Measurements from ENCODE around the gene EDIL3.

EDIL3 gene, protein sequence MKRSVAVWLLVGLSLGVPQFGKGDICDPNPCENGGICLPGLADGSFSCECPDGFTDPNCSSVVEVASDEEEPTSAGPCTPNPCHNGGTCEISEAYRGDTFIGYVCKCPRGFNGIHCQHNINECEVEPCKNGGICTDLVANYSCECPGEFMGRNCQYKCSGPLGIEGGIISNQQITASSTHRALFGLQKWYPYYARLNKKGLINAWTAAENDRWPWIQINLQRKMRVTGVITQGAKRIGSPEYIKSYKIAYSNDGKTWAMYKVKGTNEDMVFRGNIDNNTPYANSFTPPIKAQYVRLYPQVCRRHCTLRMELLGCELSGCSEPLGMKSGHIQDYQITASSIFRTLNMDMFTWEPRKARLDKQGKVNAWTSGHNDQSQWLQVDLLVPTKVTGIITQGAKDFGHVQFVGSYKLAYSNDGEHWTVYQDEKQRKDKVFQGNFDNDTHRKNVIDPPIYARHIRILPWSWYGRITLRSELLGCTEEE

DNA sequence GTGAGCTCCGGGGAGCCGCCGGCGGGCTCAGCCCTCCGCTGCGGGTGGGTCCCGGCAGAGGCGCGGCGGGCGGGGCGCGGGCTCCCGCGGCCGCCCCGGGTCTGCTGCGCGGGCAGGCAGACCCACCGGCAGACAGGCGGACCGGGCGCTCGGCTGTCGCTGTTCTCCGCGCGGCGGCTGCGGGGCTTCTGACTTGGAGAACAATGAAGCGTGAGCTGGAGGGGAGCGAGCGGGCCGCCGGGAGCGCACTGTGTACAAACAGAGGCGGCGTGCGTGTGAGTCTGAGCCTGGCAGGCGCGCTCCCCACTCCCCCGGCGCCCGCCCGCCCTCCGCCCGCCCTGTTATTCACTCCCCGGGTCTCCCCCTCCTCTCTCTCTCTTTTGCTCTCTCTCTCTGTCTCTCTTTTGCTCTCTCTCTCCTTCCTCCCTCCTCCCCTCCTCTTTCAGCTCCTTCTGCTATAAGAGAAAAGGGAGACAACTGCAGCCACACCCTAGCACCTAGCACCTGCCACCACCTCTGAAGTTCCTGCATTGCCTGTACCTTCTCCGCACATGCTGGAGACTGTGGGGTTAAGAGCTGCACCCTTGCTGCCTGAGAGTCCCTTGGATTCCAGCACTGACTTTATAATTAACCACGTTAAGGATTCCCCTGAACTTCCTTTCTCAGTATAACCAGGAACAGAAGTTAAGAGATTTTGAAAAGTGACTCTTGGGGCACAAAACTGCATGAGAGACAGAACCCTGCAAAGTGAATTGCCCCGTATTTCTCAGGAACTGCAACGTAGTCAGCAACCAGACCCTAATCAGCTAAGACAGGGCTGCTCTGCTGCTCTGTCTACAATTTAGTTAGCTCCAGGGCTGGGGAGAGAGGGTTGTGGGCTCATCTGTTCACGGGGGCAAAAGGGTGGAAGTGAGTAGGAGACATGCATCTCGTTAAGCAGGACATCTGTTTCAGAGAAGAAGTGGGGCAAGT is at the start of gene EDIL3:
Gene EDIL3 (minus strand): TSS at position 277 of the 972 bp plus-strand sequence. CDS start 506 bp downstream, outside the sequence.
- DNase-seq (ENCODE audit: low spot score), result no peak

DNA sequence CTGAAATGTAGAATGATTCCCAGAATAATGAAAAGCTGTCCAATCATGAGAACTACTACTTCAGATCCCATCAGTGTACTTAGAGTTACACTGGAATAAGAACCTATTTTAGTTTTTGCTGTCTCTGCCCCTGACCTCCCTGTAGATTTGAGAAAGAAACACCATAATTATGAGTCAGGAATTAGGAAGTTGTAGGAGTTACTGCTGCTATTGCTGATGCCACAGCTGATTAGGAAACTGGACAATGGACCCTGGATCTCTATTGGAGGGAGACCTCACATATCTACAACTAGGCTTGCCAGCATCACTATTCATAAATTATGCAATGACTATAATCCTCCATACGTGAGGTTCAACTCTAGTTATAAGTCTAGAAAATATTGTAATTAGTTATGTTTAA is 48.8 kb upstream of the EDIL3 start:
- DNase-seq (ENCODE audit: low spot score), result no peak

DNA sequence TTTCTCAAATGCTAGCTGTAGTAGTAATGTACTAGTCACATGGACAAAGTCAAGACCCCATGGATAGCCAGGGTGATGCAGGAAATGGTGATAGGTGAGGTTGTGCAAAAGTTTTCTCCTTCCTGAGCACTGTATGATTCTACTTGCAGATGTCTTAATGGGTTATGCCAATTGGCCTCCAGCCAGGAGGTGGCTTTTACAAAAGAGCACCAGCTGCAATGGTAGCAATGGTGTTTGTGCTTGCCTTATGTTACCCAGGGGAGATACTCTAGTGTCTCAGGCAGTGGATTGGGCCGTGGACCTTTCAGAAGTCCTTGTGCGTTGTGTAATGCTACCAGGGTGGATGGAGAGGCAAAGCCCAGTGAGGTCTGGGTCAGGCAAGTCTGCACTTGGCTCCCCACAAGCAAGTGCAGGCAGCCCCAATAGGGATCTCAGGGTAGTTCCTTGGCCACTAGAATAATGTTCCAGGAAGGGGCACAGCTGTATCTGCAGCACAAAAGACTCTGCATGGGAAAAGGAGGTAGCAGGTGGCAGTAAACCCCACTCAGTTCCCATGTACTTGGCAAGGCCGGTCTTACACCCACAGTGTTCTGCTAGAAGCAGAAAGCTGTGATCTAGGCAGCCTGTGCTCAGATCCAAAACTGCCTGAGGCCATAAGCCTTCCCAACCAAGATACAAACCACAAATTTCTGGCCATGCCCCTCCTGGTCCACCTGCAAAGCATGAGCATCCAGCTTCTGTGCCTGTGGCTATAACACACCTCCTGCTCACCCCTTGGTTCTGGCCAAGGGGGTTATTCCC is 46.4 kb upstream of the EDIL3 start:
- DNase-seq (ENCODE audit: low spot score), result no peak

DNA sequence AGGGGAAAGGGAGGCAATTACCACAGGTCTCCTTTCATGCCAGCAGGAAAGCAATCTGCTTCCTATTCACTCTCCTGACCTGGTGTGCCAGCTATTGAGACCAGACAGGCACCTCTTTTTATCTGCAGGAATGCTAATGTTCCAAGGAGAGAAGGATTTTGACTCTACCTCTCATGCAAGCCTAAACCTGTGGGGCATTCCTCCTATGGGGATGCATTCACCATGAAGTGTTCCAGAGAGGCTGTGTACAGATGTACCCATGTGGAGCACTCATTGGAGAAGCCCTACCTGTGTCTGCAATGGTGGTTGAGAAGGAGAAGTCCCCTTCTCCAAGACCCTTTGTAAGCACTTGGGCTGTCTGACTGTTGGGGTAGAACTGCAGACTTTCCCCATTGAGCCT is 45.4 kb upstream of the EDIL3 start:
- no peak for DNase-seq (ENCODE audit: low spot score)

DNA sequence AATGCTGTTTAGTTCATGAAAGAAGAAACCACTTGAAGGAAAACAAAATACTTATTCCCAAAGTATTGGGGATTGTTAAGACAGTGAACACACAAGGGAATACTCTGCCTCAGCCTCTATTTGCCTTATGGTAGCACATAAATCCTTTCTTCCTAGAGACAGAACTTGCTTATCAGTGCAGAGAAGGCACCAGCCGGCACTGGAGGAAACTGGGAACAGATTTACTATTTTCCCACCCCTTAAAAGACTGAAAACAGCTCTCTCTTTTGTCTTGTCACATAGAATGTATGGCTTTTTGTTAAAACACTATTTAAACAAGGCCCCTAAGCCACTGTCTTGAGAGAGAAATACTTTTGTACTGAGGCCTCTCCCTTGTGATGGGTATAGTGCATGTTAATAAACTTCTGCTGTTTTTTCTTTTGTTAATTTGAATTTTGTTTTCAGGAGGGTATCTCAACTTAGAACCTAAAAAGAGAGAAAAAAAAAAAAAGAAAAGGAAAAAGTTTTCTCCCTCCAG is 40.7 kb upstream of the EDIL3 start:
- no peak for DNase-seq (ENCODE audit: low spot score)

DNA sequence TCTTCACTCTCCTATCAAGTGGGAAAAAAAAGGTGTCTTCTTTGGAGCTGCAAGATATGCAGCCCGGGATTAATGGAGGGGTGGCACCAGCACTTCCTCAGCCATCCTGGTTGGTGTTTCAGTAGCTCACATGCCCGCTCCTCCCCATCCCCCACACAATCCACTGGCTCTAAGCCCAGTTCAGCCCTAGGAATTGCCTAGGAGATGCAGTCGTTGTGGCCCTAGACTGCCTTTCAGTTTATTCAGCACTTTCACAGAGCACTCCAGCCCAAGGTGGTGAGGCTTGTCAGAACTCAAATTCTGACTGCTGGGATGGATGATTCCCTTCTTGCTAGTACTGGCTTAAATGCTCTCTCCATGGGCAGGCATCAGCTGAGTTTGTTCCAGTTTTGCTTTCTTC is 35.1 kb upstream of the EDIL3 start:
- no peak for DNase-seq (ENCODE audit: low spot score)

DNA sequence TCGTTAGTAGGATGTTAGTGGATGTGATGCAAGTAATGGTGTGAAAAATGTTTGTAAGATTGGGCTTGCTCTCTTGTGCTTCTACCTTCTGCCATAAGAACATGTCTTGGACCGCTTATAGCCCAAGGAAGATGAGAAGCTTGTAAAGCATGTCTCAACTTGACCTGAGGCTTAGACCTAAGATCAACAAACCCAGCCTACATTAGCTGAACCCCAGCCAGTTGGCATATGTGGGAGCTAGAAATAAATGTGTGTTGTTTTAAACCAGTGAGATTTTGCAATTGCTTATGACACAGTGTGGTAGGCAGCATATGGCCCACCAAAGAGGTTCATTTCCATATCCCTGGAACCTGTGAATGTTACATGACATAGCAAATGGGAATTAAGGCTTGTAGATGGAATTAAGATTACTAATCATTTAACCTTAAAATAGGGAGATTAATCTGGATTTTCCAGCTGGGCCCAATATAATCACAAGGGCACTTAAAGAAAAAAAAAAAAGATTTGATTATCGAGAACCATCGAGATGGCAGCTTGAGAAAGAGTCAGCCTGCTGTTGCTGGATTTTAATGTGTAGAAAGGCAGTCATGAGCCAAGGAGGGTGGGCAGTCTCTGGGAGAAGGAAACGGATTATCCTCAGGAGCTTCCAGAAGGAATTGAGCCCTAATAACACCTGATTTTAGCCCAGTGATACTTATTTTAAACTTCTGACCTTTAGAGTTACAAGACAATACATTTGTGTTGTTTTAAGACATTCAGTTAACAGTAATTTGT is 27.3 kb upstream of the EDIL3 start:
- no peak for DNase-seq (ENCODE audit: low spot score)

DNA sequence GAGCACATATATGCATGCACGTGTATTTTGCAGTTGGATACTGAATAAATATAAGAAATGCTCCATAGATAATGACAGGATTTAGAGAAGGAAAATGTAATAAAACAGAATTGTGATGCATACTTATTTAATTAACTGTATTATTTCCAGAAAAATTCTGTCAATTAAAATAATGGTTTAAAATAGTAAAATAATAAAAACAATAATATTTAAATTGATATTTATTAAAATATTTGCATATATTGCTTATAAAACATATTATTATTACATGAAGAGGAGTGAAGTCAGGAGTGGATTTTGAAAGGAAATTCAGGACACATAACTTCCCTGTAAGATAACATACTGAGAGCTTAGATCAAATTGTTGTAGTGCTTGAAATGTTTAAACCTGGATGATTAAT is 21.4 kb upstream of the EDIL3 start:
- no peak for DNase-seq (ENCODE audit: low spot score)

DNA sequence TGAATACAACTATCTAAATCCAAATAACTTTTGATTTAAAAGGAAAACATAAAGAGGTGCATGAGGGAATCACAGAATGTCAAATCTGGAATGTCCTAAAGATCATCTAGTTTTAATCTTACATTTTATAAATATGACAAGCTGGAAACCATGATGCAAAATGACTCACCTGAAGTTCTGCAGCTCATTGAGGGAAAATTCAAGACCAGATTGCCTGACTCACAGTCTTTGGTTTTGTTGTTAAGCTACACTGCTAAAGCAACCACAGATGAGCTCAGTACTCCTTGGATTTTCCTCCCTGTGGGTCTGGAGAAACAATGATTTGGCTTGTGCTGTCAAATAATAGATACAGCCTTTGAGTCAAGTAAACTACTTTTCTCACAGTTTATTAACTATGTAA is 19.1 kb upstream of the EDIL3 start:
- peak; percentile 90 for DNase-seq (ENCODE audit: low spot score)

DNA sequence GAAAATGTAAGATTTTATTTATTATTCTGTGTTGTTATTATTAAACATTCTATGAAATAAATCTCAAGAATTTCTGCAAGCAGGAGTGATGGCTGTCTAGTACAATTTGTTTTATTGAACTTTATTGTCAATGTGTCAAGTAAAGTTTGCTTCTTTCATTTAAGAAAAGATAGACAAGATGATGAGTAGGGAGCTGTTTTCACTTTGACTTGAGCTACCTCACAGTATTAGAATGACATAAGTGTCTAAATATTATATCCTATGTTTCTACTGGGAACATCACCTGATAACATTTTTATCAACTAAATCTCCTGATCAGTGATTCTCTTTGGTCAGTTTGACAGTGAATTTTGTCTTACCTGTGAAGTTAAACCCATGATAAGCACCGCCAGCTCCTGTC is 12.7 kb upstream of the EDIL3 start:
- no peak for DNase-seq (ENCODE audit: low spot score)

DNA sequence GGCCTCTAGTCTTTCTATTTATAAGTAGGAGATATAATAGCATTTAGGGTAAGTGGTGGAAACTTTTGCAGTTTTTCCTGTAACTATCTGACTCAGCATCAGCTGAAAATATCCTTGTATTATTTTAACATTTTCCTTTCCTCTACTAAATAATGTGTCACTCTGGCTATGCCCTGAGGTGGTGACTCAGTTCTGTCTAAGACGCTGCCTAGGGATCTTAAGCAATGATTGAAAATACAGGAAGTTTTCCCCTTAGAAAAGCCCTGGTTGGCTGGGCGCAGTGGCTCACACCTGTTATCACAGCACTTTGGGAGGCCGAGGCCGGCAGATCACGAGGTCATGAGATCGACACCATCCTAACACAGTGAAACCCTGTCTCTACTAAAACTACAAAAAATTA is 9.3 kb upstream of the EDIL3 start:
- peak; percentile 85 for DNase-seq (ENCODE audit: low spot score)

DNA sequence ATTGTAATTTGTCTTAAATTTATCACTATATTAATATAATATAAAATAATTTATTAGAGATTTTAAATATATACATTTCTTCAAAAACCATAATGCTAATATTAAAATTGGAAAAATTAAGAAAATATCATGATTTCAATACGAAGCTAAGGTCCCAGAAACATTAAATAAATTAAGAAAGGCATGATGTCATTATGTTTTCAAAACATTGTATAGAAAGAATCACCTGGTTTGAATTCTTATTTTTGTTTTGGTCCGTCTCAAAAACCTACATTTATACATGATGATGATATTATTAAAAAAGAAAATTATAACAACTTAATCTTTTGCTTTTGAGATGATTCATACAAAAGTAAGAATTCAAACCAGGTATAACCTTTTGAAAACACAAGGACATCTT is 8.2 kb upstream of the EDIL3 start:
- DNase-seq (ENCODE audit: low spot score), result no peak

DNA sequence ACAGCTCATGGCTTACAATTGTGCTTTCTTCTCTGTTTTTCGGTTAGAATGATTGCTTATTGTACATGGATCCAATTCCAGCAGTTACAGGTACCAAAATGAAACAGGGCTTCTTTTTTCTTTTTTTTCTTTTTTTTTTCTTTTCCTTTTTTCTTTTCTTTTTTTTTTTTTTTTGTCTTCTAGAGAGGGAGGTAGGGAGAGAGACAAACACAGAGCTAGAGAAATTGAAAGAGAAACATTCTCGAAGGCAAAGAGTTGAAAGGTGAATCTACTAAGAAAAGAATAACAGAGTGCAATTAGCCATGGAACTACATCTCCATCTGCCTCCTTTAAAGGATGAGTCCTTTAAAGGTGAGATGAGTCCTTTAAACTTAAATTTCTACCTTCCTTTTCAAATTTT is 1.0 kb upstream of the EDIL3 start:
- no peak for DNase-seq (ENCODE audit: low spot score)

DNA sequence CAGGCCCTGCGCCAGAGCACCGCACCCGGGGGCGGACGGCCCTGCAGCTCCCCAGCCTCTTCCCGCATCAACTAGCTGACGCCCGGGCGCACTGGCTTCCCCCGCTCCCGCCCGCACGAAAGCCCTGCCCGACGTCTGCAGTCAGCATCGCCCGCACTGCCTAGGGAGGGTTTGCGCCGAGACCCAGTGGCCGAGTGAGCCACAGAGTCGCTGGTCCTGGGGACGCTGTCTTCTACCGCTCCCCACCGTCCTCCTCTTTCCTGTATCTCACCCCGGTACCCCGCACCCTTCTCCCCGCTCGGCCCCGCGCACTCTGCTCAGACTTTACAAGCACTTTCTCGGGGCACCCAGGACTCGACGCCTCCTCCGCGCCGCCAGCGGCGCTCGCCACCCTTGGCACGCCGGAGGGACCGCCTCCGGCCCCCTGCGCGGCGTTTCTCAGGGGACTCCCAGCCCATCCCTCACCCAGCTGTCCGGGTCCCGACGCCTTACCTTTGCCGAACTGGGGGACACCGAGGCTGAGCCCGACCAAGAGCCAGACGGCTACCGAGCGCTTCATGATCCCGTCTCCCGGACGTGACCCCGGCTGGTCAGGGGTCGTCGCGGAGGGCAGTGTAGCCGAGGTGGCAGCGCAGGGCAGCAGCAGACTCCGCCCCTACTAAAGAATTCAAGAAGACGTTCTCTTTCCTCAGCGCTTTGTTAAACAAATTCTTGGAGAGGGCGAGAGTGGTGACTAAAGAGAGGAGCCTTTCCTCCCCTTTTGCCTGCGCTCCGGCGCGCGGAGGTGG is 670 bp downstream of the EDIL3 start:
- DNase-seq (ENCODE audit: low spot score), result no peak

DNA sequence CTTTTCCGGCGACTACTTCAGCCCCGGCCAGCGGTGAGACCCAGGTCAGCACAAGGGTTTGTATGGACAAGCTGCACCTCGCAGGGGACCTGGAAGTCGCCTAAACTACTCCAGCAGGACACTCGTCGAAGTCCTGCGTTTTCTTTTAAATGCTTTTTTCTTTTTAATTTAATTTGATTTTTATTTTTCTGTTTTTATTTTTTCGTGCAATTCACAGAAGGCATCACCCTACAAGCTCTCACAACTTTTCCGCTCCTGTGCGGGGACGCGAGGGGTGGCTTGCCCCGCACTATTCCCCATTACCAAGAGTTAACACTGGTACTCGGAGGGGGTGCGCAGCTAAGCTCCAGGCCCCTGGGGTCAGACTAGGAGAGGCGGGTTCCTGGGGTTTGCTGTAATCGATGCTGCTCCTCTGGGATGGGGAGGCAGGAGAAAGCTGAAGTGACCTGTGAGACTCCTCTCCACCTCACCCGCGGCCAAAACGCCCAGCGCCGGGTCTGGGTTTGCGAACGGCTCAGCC is 1.3 kb downstream of the EDIL3 start:
- no peak for DNase-seq (ENCODE audit: low spot score)

DNA sequence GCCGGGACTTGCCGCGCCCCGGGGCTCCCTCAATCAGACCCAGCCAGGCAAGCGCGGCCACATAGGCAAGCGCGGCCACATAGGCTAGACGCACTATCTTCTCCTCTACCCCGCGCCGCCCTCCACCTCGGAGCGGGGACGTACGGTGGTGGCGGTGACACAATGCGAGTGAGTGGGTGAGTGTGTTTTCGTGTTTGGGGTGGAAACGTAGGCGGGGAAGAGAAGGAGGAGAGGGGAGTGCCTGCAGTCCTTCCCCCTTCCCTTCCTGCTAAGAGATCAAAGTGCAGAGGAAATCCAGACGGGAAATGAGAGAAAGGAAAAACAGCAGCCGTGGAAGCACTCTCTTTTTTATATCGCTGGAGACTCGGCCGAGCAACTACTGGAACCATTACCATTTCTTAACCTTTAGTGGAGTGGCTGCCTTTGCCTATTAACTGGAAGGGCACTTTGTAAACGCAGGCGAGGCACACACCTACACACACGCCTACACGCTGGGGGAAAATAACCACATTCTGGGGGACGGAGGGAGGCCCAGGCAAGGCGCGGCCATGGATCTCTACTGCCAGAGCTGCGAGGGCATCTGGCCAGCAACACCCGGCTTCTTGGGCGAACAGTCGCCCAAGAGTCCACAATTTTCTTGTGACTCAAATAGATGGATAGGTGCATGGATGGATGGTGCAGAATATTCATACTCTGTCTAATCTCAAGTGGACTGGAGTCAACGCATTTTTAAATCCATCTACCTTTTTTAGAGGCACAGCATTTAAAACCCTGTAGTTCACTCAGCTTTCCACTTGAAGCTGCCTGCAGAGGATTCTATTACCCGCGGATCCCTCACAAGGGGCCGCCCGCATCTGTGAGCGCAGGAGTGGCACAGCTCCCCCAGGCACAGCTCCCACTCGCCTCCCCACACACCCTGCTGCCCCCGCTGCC is 2.1 kb downstream of the EDIL3 start:
- no peak for DNase-seq (ENCODE audit: low spot score)

DNA sequence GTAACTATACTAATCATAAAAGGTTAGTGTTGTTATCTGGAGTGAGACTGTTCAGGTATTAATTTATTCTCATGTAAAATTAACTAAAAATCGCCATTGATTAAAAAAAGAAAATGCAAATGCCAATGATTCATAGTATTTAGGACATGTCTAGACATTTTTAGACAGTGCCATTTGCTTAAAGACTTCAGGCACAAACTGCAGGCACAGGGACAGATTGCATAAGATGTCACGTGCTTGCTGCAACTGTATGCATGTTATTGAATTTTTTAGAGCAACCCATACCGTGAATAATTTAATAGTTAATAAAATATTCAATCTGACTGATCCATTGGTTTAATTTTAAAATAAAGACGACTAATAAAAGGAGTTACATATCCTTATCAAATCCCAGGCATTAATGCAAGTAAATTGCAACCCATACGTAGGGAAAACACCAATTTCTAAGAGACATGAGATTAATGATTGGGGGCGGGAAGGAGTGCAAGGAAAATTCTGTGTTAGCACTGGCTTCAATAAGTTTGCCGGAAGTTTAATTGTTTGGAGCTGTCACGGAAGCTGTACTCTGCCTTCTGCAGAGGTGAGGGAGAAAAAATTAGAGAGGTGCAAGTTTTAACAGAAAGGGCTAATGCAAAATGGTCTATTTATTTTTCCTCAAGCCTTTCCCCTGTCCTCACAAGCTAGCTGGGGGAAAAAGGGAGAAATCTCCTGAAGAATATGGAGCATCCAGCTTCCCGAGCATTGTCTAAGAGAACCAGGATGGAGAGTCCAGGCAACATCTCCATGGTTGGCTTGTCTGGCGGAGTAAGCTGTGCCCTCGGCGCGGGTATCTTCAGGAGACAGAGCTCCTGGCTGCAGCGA is 2.9 kb downstream of the EDIL3 start:
- no peak for DNase-seq (ENCODE audit: low spot score)

DNA sequence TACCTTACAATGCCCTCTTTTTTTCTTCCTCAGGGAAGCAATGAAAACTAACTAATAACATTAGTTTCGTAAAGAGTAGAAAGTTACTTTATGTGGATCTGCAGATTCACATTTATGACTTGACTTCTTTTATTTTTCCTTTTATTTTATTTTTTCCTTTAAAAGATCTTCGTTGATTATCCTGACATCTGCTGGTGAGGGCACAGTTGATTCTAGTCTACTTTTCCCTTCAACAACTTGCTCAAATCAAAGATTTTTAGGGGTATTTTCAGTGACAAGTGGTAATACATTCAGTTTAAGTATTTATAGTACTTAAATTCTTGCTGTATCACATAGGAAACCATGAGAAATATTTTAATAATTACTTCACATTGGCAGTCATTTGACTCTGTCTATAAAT is 4.9 kb downstream of the EDIL3 start:
- DNase-seq (ENCODE audit: low spot score), result no peak

Measured in RKO (cell line).